Neural progenitor cell (in vitro differentiated cells): ENCODE results near the gene AKAP5.

Source experiments
- EZH2 ChIP-seq: fragments of 200-600 bp; sonication (generic); IDR thresholded peaks from 2 replicates; pipeline ENCODE4 v1.6.1; 2017; ENCODE audit warnings: antibody characterized with exemption, mild to moderate bottlenecking, moderate library complexity
- EZH2phosphoT487 ChIP-seq: fragments of 200-600 bp; sonication (generic); IDR thresholded peaks from 2 replicates; pipeline ENCODE4 v1.6.1; 2017; ENCODE audit warnings: antibody characterized with exemption
- TF ChIP-seq, protein P1 (sequence below): fragments of 200-600 bp; sonication (generic); IDR thresholded peaks from 2 replicates; pipeline ENCODE4 v1.5.1; 2017; ENCODE audit warnings: antibody characterized with exemption, mild to moderate bottlenecking

DNA sequence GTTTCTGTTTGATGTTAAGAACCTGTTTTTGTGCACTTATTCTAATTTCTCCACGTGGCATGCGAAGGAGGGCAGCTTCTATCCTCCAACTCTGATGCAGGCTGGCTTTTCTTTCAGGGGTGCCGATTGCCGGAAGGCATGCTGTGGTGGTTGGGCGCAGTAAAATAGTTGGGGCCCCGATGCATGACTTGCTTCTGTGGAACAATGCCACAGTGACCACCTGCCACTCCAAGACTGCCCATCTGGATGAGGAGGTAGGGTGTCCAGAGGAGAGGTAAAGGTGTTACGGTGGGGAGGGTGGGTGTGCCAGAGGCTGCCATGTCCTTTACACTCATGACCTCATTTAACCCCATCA lies 47.6 kb upstream of the AKAP5 start:
- TF ChIP-seq, protein P1, sequence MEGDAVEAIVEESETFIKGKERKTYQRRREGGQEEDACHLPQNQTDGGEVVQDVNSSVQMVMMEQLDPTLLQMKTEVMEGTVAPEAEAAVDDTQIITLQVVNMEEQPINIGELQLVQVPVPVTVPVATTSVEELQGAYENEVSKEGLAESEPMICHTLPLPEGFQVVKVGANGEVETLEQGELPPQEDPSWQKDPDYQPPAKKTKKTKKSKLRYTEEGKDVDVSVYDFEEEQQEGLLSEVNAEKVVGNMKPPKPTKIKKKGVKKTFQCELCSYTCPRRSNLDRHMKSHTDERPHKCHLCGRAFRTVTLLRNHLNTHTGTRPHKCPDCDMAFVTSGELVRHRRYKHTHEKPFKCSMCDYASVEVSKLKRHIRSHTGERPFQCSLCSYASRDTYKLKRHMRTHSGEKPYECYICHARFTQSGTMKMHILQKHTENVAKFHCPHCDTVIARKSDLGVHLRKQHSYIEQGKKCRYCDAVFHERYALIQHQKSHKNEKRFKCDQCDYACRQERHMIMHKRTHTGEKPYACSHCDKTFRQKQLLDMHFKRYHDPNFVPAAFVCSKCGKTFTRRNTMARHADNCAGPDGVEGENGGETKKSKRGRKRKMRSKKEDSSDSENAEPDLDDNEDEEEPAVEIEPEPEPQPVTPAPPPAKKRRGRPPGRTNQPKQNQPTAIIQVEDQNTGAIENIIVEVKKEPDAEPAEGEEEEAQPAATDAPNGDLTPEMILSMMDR, result no peak
- TF ChIP-seq EZH2, result no peak
- no peak for TF ChIP-seq EZH2phosphoT487
